ENCODE measurements around the gene TATDN2. TPM values are rescaled to one million over a fixed set of nuclear protein-coding genes. Genes with fewer than 3 reads are reported as not detected.

TATDN2 gene
- total RNA-seq, 4 donors from 2014 or later: 22.7 to 59.7 (median 28.2) TPM

DNA sequence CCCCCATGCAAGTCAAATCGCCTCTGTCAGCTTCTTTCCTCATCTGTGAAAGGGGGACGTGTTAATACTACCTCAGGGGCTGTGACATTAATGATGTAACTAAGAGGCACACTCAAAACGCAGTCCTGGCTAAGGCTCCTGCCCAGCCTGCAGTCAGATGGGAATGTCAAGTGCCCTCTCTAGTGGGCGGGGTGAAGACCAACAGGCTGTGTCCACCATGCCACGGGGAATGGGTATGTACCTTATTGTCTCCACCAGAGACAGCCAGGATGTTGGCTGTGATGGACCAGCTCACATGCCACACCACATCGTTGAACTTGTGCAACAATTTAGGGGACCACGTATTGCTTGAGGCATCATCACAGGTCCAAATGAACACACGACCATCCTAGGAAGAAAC, 55.5 kb downstream of the TATDN2 start:
- H3K4me3 ChIP-seq: no peak overlapping the region
- DNase-seq: no peak
- in situ Hi-C loops (cut with MboI; ENCODE audit: low pct_ligation_motif_present in 1 of 4, low pct_unique_long_range_greater_than_20kb in 1 of 4, low sequenced_read_pairs in 3 of 4): no loop called here
- no peak for TF ChIP-seq POLR2A (IDR thresholded peaks at IDR 0.05)
- H3K4me1 ChIP-seq: no peaks in the 10 kb centered on the region
- H3K36me3 ChIP-seq: peaks cover 0 to 56% (median 28%) of the 10 kb centered on the region in 4 donors
- no peaks in the 10 kb centered on the region for H3K9me3 ChIP-seq
- no peak overlapping the region for H3K27ac ChIP-seq
- intact Hi-C loops (cut with DNase I; ENCODE audit: low total_unique reads): no loop called here
- 86% methylated on average over 8 of the region's 8 CpGs; no CpG with 5 or more reads in 1 of the 2 donors for WGBS, 2 donors (ENCODE audit: low coverage in 1 of 2)
- H3K27me3 ChIP-seq: no peaks in the 10 kb centered on the region

DNA sequence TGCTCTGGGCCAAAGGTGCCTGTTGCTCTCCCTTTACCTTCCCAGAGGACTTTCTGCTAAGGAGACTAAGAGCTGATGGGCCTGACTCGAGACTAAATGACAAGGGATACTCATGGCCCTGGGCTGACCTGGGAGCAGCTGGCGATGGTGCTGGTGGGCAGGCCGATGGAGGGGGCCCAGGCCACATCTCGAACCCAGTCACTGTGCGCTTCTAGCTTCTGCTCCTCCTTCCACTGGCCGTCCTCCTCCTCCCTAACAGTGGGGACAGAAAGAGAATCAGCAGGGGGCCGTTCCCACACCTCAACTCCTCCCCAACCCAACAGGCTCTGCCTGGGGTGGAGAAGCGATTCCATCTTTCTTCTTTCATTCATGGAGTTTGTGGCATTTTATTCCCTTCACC, 56.6 kb downstream of the TATDN2 start:
- in situ Hi-C loops (cut with MboI; ENCODE audit: low pct_ligation_motif_present in 1 of 4, low pct_unique_long_range_greater_than_20kb in 1 of 4, low sequenced_read_pairs in 3 of 4): no loop called here
- Histone ChIP-seq H3K36me3 (peaks cover 0 to 63% (median 27%) of the 10 kb centered on the region in 4 donors), H3K27ac (no peak overlapping the region), H3K9me3 (no peaks in the 10 kb centered on the region), H3K4me1 (peaks cover 0 to 4% (median 0%) of the 10 kb centered on the region in 4 donors), H3K27me3 (no peaks in the 10 kb centered on the region), H3K4me3 (no peak overlapping the region)
- intact Hi-C loops (cut with DNase I; ENCODE audit: low total_unique reads): no loop called here
- TF ChIP-seq POLR2AphosphoS5 (IDR thresholded peaks at IDR 0.05) (no peak), EP300 (IDR thresholded peaks at IDR 0.05; ENCODE audit: low read depth) (no peak), POLR2A (IDR thresholded peaks at IDR 0.05) (no peak)
- TF ChIP-seq, protein P1, sequence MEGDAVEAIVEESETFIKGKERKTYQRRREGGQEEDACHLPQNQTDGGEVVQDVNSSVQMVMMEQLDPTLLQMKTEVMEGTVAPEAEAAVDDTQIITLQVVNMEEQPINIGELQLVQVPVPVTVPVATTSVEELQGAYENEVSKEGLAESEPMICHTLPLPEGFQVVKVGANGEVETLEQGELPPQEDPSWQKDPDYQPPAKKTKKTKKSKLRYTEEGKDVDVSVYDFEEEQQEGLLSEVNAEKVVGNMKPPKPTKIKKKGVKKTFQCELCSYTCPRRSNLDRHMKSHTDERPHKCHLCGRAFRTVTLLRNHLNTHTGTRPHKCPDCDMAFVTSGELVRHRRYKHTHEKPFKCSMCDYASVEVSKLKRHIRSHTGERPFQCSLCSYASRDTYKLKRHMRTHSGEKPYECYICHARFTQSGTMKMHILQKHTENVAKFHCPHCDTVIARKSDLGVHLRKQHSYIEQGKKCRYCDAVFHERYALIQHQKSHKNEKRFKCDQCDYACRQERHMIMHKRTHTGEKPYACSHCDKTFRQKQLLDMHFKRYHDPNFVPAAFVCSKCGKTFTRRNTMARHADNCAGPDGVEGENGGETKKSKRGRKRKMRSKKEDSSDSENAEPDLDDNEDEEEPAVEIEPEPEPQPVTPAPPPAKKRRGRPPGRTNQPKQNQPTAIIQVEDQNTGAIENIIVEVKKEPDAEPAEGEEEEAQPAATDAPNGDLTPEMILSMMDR (IDR thresholded peaks at IDR 0.05): no peak
- DNase-seq: no peak
- WGBS, 2 donors (ENCODE audit: low coverage in 1 of 2): 92 to 100% methylated on average over 6 to 8 of the region's 8 CpGs

DNA sequence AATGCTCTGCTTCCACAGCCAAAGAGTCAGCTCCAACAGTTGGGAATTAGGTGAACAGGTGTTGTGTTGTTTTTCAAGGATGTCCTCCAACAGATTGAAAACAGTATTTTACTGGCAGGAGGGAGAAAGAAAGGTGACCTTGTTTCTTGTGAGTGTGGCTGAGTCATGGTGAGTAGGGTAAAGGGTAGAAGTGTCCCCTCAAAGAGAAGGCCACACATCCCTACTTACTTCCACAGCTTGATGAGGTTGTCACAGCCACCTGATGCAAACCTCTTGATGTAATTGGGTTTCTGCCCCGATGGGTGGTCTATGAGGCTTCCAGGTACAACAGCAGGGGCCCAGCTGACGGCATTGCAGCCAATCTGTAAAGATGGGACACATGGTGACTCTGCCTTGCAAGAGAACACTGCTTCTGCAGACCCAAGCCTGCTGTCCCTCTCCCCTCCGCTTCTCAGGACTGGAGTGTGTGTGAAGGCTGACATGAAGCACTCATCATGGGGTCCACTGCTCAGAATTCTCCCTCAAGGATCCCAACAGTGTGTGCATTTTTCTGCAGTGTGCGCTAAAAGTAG, 57.2 kb downstream of the TATDN2 start:
- Histone ChIP-seq H3K36me3 (peaks cover 0 to 68% (median 28%) of the 10 kb centered on the region in 4 donors), H3K27ac (no peak overlapping the region), H3K9me3 (no peaks in the 10 kb centered on the region), H3K4me1 (peaks cover 0 to 4% (median 0%) of the 10 kb centered on the region in 4 donors), H3K27me3 (no peaks in the 10 kb centered on the region), H3K4me3 (no peak overlapping the region)
- TF ChIP-seq, protein P1 (IDR thresholded peaks at IDR 0.05): no peak
- TF ChIP-seq EP300 (IDR thresholded peaks at IDR 0.05; ENCODE audit: low read depth) (no peak), POLR2A (IDR thresholded peaks at IDR 0.05) (no peak), POLR2AphosphoS5 (IDR thresholded peaks at IDR 0.05) (no peak)
- in situ Hi-C loops (cut with MboI; ENCODE audit: low pct_ligation_motif_present in 1 of 4, low pct_unique_long_range_greater_than_20kb in 1 of 4, low sequenced_read_pairs in 3 of 4) (no loop called here), intact Hi-C loops (cut with DNase I; ENCODE audit: low total_unique reads) (no loop called here)
- DNase-seq: no peak
- 95% methylated on average over 4 of the region's 4 CpGs; no CpG with 5 or more reads in 1 of the 2 donors for WGBS, 2 donors (ENCODE audit: low coverage in 1 of 2)

DNA sequence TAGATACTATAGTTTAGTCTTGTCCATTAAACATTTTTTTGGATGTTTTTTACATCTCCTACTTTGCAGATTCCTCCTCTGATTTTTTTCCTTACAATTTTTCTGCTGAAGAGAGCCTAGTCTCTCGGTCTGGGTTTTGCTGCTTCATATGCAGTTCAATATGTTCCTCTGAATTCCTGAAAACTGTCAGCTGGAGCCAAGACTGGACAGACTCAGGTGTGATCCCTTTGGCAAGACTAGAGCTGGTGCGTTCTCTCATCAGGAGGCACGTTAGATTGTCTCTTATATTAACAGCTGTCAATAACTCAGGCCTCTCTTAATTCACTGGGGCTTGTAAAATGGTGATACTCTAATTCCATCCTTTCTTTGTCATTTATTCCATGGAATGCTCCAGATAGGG, 57.9 kb downstream of the TATDN2 start:
- WGBS, 2 donors (ENCODE audit: low coverage in 1 of 2): 82 to 98% methylated on average over 2 to 3 of the region's 3 CpGs
- no peaks in the 10 kb centered on the region for H3K9me3 ChIP-seq
- intact Hi-C loops (cut with DNase I; ENCODE audit: low total_unique reads) (no loop called here), in situ Hi-C loops (cut with MboI; ENCODE audit: low pct_ligation_motif_present in 1 of 4, low pct_unique_long_range_greater_than_20kb in 1 of 4, low sequenced_read_pairs in 3 of 4) (no loop called here)
- no peak overlapping the region for H3K27ac ChIP-seq
- peaks cover 0 to 4% (median 0%) of the 10 kb centered on the region in 4 donors for H3K4me1 ChIP-seq
- TF ChIP-seq EP300 (IDR thresholded peaks at IDR 0.05; ENCODE audit: low read depth): no peak
- TF ChIP-seq, protein P1 (IDR thresholded peaks at IDR 0.05): no peak
- TF ChIP-seq POLR2AphosphoS5 (IDR thresholded peaks at IDR 0.05): no peak
- TF ChIP-seq POLR2A (IDR thresholded peaks at IDR 0.05): no peak
- DNase-seq: no peak
- H3K4me3 ChIP-seq: no peak overlapping the region
- H3K27me3 ChIP-seq: no peaks in the 10 kb centered on the region
- H3K36me3 ChIP-seq: peaks cover 0 to 73% (median 28%) of the 10 kb centered on the region in 4 donors

DNA sequence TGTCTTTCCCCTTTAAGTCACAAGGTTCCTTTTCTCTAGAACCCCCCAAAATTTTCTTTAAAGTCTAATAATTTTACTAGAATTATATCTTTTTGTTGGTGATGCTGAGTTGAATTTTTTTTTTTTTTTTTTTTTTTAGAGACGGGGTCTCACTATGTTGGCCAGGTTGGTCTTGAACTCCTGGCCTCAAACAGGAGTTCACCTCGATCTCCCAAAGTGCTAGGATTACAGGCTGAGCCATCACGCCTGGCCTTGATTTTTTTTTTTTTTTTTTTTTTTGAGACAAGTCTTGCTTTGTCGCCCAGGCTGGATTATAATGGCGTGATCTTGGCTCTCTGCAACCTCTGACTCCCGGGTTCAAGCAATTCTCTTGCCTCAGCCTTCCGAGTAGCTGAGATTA, 60.4 kb downstream of the TATDN2 start:
- 49 to 80% methylated on average over 3 to 7 of the region's 7 CpGs for WGBS, 2 donors (ENCODE audit: low coverage in 1 of 2)

More for the DNA sequence above, 60.4 kb downstream of the TATDN2 start:
- Histone ChIP-seq H3K36me3 (peaks cover 0 to 71% (median 22%) of the 10 kb centered on the region in 4 donors), H3K4me1 (peaks cover 0 to 4% (median 0%) of the 10 kb centered on the region in 4 donors), H3K27me3 (no peaks in the 10 kb centered on the region), H3K9me3 (no peaks in the 10 kb centered on the region), H3K27ac (no peak overlapping the region), H3K4me3 (no peak overlapping the region)
- in situ Hi-C loops (cut with MboI; ENCODE audit: low pct_ligation_motif_present in 1 of 4, low pct_unique_long_range_greater_than_20kb in 1 of 4, low sequenced_read_pairs in 3 of 4) (no loop called here), intact Hi-C loops (cut with DNase I; ENCODE audit: low total_unique reads) (no loop called here)
- TF ChIP-seq POLR2A (IDR thresholded peaks at IDR 0.05) (no peak), EP300 (IDR thresholded peaks at IDR 0.05; ENCODE audit: low read depth) (no peak), POLR2AphosphoS5 (IDR thresholded peaks at IDR 0.05) (no peak)
- TF ChIP-seq, protein P1 (IDR thresholded peaks at IDR 0.05): no peak
- no peak for DNase-seq

All from transverse colon (tissue), 4 donors.